Muscle layer of colon (tissue), 2 donors: ENCODE data around the gene RAD51B.

ENCODE experiments used
- H3K27ac ChIP-seq: one replicate; pipeline ENCODE4 v1.7.0; 2013; ENCODE audit warnings: low read depth, mild to moderate bottlenecking, low read length, moderate library complexity
- H3K27me3 ChIP-seq, 2 donors: one replicate each; pipeline ENCODE4 v1.7.0; 2013; ENCODE audit warnings: low read length in 2 of 2, mild to moderate bottlenecking in 2 of 2; ENCODE audit not compliant: insufficient read depth in 2 of 2, control insufficient read depth in 1 of 2
- H3K36me3 ChIP-seq: one replicate; pipeline ENCODE4 v1.7.0; 2013; ENCODE audit warnings: mild to moderate bottlenecking, low read length; ENCODE audit not compliant: insufficient read depth
- H3K4me1 ChIP-seq: one replicate; pipeline ENCODE4 v1.7.0; 2013; ENCODE audit warnings: mild to moderate bottlenecking, low read length; ENCODE audit not compliant: insufficient read depth
- H3K4me3 ChIP-seq, 2 donors: one replicate each; pipeline ENCODE4 v1.7.0; 2013; ENCODE audit warnings: low read length in 2 of 2, low read depth in 1 of 2, mild to moderate bottlenecking in 1 of 2, moderate library complexity in 1 of 2
- H3K9ac ChIP-seq: one replicate; pipeline ENCODE4 v1.7.0; 2013; ENCODE audit warnings: low read length
- H3K9me3 ChIP-seq: one replicate; pipeline ENCODE4 v1.7.0; 2013; ENCODE audit warnings: mild to moderate bottlenecking, low read length
- donor health status: abdominal sarcoma.
- donor health status: Adenocarcinoma of cecum.

Gene RAD51B

DNA sequence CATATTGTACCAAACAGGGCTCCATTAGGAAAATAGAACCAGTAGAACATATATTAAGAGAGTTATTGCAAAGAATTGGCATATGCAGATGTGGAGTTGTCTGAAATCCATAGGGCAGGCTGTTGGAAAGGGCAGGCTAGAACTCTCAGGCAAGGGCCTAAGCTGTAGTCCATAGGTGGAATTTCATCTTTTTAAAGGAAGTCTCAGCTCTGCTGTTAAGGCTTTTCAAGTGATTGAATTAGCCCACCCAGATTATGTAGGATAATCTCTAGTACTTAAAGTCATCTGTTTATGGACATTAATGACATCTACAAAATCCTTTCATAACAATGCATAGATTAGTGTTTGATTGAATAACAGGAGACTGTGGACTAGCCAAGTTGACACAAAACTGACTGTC, 59.4 kb downstream of the RAD51B start:
- no peaks in the 10 kb centered on the region for H3K27me3 ChIP-seq
- no peak overlapping the region for H3K9ac ChIP-seq
- no peaks in the 10 kb centered on the region for H3K9me3 ChIP-seq
- no peak overlapping the region for H3K4me3 ChIP-seq
- no peak overlapping the region for H3K27ac ChIP-seq
- no peaks in the 10 kb centered on the region for H3K36me3 ChIP-seq
- peaks cover under 1% of the 10 kb centered on the region for H3K4me1 ChIP-seq

DNA sequence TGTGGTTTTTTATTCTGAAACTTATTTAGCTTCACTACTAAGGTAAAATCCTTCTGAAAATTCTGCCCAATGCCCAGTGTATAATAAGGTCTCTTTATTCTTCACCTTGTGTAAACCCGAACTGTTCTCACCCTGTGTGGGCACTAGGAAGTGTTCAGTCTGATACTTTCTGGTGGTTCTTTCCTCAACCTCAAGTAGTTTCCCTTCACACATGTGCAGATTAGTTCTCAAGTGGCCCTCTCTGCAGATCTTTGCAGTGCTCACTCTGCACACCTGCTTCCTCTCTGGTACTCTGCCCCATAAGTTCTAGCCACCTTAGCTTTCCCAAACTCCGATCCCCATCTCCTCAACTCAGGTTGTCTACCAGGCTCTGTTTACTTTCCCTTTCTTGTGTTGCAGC, 61.6 kb downstream of the RAD51B start:
- no peak overlapping the region for H3K27ac ChIP-seq
- no peaks in the 10 kb centered on the region for H3K36me3 ChIP-seq
- no peak overlapping the region for H3K9ac ChIP-seq
- H3K9me3 ChIP-seq: no peaks in the 10 kb centered on the region
- H3K4me3 ChIP-seq: no peak overlapping the region
- no peaks in the 10 kb centered on the region for H3K27me3 ChIP-seq
- peaks cover 8% of the 10 kb centered on the region for H3K4me1 ChIP-seq

DNA sequence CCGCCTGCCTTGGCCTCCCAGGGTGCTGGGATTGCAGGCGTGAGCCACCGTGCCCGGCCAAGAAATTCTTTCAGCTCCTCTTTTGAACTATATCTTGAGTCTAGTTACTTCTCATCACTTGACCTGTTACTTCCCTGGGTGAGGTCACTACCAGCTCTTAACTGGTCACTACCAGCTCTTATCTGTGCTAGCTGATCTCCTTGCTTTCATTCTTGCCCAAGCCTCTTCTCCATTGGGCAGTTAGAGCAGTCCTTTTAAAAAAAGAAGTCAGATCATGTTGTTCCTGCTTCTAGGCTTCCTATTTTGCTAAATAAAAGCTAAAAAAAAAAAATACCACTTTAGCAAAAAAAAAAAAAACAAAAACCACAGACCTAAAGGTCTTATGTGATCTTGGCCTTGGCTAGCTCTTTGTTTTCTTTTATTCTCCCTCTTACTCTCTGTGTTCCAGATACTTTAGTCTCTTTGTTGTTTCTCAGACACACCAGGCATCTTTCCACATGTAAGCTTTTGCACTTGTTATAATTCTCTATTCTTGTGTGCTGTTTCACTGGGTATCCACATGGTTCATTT, 63.5 kb downstream of the RAD51B start:
- Histone ChIP-seq H3K4me1 (peaks cover 8% of the 10 kb centered on the region), H3K27ac (no peak overlapping the region), H3K9me3 (no peaks in the 10 kb centered on the region), H3K4me3 (no peak overlapping the region), H3K27me3 (no peaks in the 10 kb centered on the region), H3K9ac (no peak overlapping the region), H3K36me3 (no peaks in the 10 kb centered on the region)

DNA sequence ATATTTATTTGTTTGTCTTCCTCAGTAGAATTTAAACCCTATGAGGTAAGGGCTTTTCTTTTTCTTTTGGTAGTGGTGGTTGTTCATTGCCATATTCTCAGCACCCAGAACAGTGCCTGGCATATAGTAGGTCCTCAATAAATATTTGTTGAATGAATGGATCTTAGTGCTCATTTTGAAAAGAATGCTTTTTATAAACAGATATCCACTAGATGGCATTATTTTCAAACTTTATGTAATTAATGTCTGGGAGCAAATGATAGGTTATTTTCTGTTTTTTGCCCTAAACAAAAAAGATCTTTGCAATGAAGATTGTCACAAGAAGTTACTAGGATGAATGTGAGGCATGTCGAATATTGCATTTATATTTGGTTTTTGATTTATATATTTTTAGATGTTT, 64.1 kb downstream of the RAD51B start:
- Histone ChIP-seq H3K27me3 (no peaks in the 10 kb centered on the region), H3K36me3 (no peaks in the 10 kb centered on the region), H3K4me3 (no peak overlapping the region), H3K4me1 (peaks cover 8% of the 10 kb centered on the region), H3K27ac (no peak overlapping the region), H3K9ac (no peak overlapping the region), H3K9me3 (no peaks in the 10 kb centered on the region)

DNA sequence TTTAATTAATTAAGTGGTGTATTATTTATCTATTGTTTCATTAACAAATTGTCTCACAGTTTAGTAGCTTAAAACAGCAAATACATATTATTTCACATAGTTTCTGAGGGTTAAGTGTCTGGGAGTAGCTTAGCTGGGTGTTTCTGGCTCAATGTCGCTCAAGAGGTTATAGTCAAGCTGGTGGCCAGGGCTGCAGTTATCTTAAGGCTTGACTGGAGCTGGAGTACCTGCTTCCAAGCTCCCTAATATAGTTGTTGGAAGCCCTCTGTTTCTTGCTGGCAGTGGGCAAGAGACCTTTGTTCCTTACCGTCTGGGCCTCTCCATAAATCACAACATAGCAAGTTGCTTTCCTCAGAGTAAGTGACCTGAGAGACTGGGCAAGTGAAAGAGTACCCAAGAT, 66.6 kb downstream of the RAD51B start:
- no peaks in the 10 kb centered on the region for H3K9me3 ChIP-seq
- no peak overlapping the region for H3K9ac ChIP-seq
- H3K4me3 ChIP-seq: no peak overlapping the region
- no peak overlapping the region for H3K27ac ChIP-seq
- H3K4me1 ChIP-seq: peaks cover 8% of the 10 kb centered on the region
- H3K27me3 ChIP-seq: no peaks in the 10 kb centered on the region
- no peaks in the 10 kb centered on the region for H3K36me3 ChIP-seq

GRCh38 chr14:67887478-67887877, 67.9 kb downstream of the RAD51B start:
- no peak overlapping the region for H3K9ac ChIP-seq

DNA sequence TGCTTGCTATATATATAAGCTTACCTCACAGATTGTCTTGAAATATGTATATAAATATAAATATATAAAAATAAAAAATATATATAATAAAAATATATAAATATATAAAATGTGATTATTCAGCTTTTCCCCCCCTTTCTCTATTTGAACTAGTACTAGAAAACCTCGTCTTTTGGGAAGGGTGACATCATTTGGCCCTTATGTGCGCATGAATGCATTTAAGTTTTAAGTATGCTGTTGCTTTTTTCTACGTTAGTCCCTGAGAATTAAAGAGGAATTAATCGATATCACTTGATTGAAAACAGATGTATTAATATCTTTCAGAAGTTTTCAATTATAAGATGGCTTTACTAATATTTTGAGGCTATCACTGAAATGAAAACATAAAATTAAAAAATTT, 69.9 kb downstream of the RAD51B start:
- Histone ChIP-seq H3K4me1 (peaks cover 3% of the 10 kb centered on the region), H3K4me3 (no peak overlapping the region), H3K27ac (no peak overlapping the region)

More at GRCh38 chr14:67887478-67887877, 67.9 kb downstream of the RAD51B start:
- no peak overlapping the region for H3K4me3 ChIP-seq
- H3K4me1 ChIP-seq: peaks cover 8% of the 10 kb centered on the region
- no peaks in the 10 kb centered on the region for H3K27me3 ChIP-seq
- no peaks in the 10 kb centered on the region for H3K9me3 ChIP-seq
- H3K27ac ChIP-seq: no peak overlapping the region
- H3K36me3 ChIP-seq: no peaks in the 10 kb centered on the region

GRCh38 chr14:67892466-67893100, 73.0 kb downstream of the RAD51B start:
- H3K9ac ChIP-seq: no peak overlapping the region
- H3K36me3 ChIP-seq: no peaks in the 10 kb centered on the region
- no peaks in the 10 kb centered on the region for H3K27me3 ChIP-seq
- H3K27ac ChIP-seq: no peak overlapping the region
- H3K4me3 ChIP-seq: no peak overlapping the region
- H3K4me1 ChIP-seq: no peaks in the 10 kb centered on the region
- H3K9me3 ChIP-seq: no peaks in the 10 kb centered on the region

More for the DNA sequence above, 69.9 kb downstream of the RAD51B start:
- Histone ChIP-seq H3K9ac (no peak overlapping the region), H3K27me3 (no peaks in the 10 kb centered on the region), H3K36me3 (no peaks in the 10 kb centered on the region), H3K9me3 (no peaks in the 10 kb centered on the region)

DNA sequence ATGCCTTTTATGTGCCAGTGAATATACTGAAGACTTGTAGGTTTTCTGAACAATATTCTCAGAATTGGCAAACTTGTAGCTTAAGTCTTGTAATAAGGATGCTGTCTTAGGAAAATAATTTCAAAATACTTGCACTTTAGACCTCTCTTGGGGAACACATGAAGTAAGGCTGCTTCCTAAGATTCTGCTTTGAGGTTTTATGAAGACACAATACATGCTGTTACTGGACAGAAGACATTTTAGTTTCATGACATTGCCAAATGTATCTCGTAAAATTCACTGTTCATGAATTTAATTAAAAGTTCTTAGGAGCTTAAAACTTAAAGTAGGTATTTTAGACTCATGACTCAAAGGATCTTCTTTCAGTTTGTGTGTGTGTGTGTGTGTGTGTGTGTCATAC, 80.7 kb downstream of the RAD51B start:
- no peak overlapping the region for H3K4me3 ChIP-seq
- H3K36me3 ChIP-seq: no peaks in the 10 kb centered on the region
- no peak overlapping the region for H3K9ac ChIP-seq
- H3K4me1 ChIP-seq: no peaks in the 10 kb centered on the region
- no peak overlapping the region for H3K27ac ChIP-seq
- H3K9me3 ChIP-seq: no peaks in the 10 kb centered on the region
- no peaks in the 10 kb centered on the region for H3K27me3 ChIP-seq

GRCh38 chr14:67908052-67908754, 88.6 kb downstream of the RAD51B start:
- no peaks in the 10 kb centered on the region for H3K27me3 ChIP-seq
- H3K27ac ChIP-seq: no peak overlapping the region
- H3K9ac ChIP-seq: no peak overlapping the region
- H3K9me3 ChIP-seq: no peaks in the 10 kb centered on the region
- no peaks in the 10 kb centered on the region for H3K4me1 ChIP-seq
- H3K4me3 ChIP-seq: no peak overlapping the region
- H3K36me3 ChIP-seq: no peaks in the 10 kb centered on the region

DNA sequence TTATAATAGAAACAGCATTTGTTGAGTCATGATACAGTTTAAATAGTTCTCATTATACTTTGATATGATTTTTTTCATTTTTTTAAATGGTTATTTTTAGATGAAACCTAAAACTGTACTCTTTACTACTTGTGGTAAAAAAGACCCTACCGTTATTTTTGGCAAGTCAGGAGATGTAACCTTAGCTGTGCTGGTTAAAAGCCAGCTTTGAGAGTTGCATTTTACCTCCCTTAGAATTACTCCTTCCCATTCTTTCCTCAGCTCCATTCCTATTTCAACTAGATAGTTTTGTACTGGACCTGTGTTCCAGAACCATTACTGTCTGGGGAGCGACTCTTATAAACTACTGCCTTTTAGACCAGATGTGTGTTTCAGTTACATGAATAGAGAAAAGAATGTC, 92.0 kb downstream of the RAD51B start:
- H3K4me3 ChIP-seq: no peak overlapping the region

DNA sequence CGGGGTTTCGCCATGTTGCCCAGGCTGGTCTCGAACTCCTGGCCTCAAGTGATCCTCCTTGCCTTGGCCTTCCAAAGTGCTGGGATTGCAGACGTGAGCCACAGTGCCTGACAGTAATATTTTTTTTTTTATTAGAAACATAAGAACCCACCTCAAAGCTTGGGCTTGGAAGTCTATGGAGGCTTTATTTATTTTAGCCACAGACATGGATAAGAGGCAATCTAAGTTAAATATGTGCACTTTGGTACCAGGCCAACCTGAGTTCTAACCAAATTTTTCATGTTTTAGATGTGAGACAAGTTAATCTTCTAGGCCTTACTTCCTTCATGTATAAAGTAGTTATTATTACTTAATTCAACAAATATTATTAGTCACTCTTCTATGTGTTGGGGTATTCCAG, 96.9 kb downstream of the RAD51B start:
- Histone ChIP-seq H3K36me3 (no peaks in the 10 kb centered on the region), H3K4me3 (no peak overlapping the region), H3K27me3 (no peaks in the 10 kb centered on the region), H3K27ac (no peak overlapping the region), H3K4me1 (peaks cover 11% of the 10 kb centered on the region), H3K9me3 (no peaks in the 10 kb centered on the region), H3K9ac (no peak overlapping the region)

More for the DNA sequence above, 92.0 kb downstream of the RAD51B start:
- Histone ChIP-seq H3K9me3 (no peaks in the 10 kb centered on the region), H3K27me3 (no peaks in the 10 kb centered on the region), H3K36me3 (no peaks in the 10 kb centered on the region), H3K27ac (no peak overlapping the region), H3K9ac (no peak overlapping the region), H3K4me1 (no peaks in the 10 kb centered on the region)
